ENCODE data around the gene RALGPS1.

The RALGPS1 gene

GRCh38 chr9:126965077-126965476 is 50.5 kb downstream of the RALGPS1 start:
- ChIA-PET POLR2A (no interaction called here), CTCF (interaction anchor here (0.8 to 5.3 kb wide), 14 partner anchors 24 to 248 kb away, joined by 3 to 37 read pairs (median 3); no protein-coding TSS in a partner anchor)
- WGBS (ENCODE audit: insufficient coverage) = 100% methylated on average over 1 of the region's 3 CpGs

GRCh38 chr9:126965541-126966428 is 51.2 kb downstream of the RALGPS1 start:
- Histone ChIP-seq H3K4me1 (ENCODE audit: control extremely low read depth in 1 of 4, control insufficient read depth in 4 of 4, insufficient read depth in 4 of 4, low read length in 3 of 4) (no peaks in the 10 kb centered on the region), H3K9me3 (ENCODE audit: control extremely low read depth in 1 of 5, control insufficient read depth in 4 of 5, insufficient read depth in 2 of 5, low read depth in 1 of 5, low read length in 4 of 5) (no peaks in the 10 kb centered on the region), H3K27me3 (replicated peaks in 2 of 5; ENCODE audit: control insufficient read depth in 4 of 5, insufficient read depth in 5 of 5, low read length in 4 of 5) (peaks cover 0 to 8% (median 1%) of the 10 kb centered on the region in 5 experiments), H3K36me3 (ENCODE audit: control insufficient read depth in 4 of 4, insufficient read depth in 4 of 4, low read length in 3 of 4) (no peaks in the 10 kb centered on the region), H3K4me3 (ENCODE audit: control insufficient read depth in 1 of 7, extremely low read depth in 1 of 7, insufficient read depth in 4 of 7, low read depth in 2 of 7, low read length in 6 of 7) (no peak overlapping the region), H3K27ac (ENCODE audit: insufficient read depth in 1 of 2, low read depth in 1 of 2, low read length in 2 of 2, poor library complexity in 1 of 2, severe bottlenecking in 2 of 2) (no peak overlapping the region)
- ChIA-PET POLR2A (interaction anchor here (0.7 kb wide), 1 partner anchor 211 kb away, joined by 4 read pairs; no protein-coding TSS in a partner anchor), CTCF (interaction anchor here (0.6 to 5.3 kb wide), 17 partner anchors 8 to 247 kb away, joined by 3 to 37 read pairs (median 3); no protein-coding TSS in a partner anchor)
- DNase-seq = peak; percentile 49 to 67 (median 61)
- 96% methylated on average over 8 of the region's 12 CpGs for WGBS (ENCODE audit: insufficient coverage)

More at GRCh38 chr9:126965077-126965476, 50.5 kb downstream of the RALGPS1 start:
- Histone ChIP-seq H3K4me1 (ENCODE audit: control extremely low read depth in 1 of 4, control insufficient read depth in 4 of 4, insufficient read depth in 4 of 4, low read length in 3 of 4) (no peaks in the 10 kb centered on the region), H3K27ac (ENCODE audit: insufficient read depth in 1 of 2, low read depth in 1 of 2, low read length in 2 of 2, poor library complexity in 1 of 2, severe bottlenecking in 2 of 2) (no peak overlapping the region), H3K4me3 (ENCODE audit: control insufficient read depth in 1 of 7, extremely low read depth in 1 of 7, insufficient read depth in 4 of 7, low read depth in 2 of 7, low read length in 6 of 7) (no peak overlapping the region), H3K9me3 (ENCODE audit: control extremely low read depth in 1 of 5, control insufficient read depth in 4 of 5, insufficient read depth in 2 of 5, low read depth in 1 of 5, low read length in 4 of 5) (no peaks in the 10 kb centered on the region), H3K27me3 (replicated peaks in 2 of 5; ENCODE audit: control insufficient read depth in 4 of 5, insufficient read depth in 5 of 5, low read length in 4 of 5) (peaks cover 0 to 5% (median 1%) of the 10 kb centered on the region in 5 experiments), H3K36me3 (ENCODE audit: control insufficient read depth in 4 of 4, insufficient read depth in 4 of 4, low read length in 3 of 4) (no peaks in the 10 kb centered on the region)
- DNase-seq = no peak

- Histone ChIP-seq H3K36me3 (ENCODE audit: control insufficient read depth in 4 of 4, insufficient read depth in 4 of 4, low read length in 3 of 4) (no peaks in the 10 kb centered on the region), H3K27ac (ENCODE audit: insufficient read depth in 1 of 2, low read depth in 1 of 2, low read length in 2 of 2, poor library complexity in 1 of 2, severe bottlenecking in 2 of 2) (no peak overlapping the region), H3K4me1 (ENCODE audit: control extremely low read depth in 1 of 4, control insufficient read depth in 4 of 4, insufficient read depth in 4 of 4, low read length in 3 of 4) (no peaks in the 10 kb centered on the region), H3K9me3 (ENCODE audit: control extremely low read depth in 1 of 5, control insufficient read depth in 4 of 5, insufficient read depth in 2 of 5, low read depth in 1 of 5, low read length in 4 of 5) (no peaks in the 10 kb centered on the region), H3K27me3 (replicated peaks in 2 of 5; ENCODE audit: control insufficient read depth in 4 of 5, insufficient read depth in 5 of 5, low read length in 4 of 5) (peaks cover 0 to 25% (median 5%) of the 10 kb centered on the region in 5 experiments), H3K4me3 (ENCODE audit: control insufficient read depth in 1 of 7, extremely low read depth in 1 of 7, insufficient read depth in 4 of 7, low read depth in 2 of 7, low read length in 6 of 7) (no peak overlapping the region)
- no CpG with 5 or more reads among the region's 2 CpGs for WGBS (ENCODE audit: insufficient coverage)
- no peak for DNase-seq
- ChIA-PET POLR2A (no interaction called here), CTCF (no interaction called here)
These were observed 56.7 kb downstream of the RALGPS1 start for GRCh38 chr9:126971261-126971660.

- no peaks in the 10 kb centered on the region for H3K9me3 ChIP-seq (ENCODE audit: control extremely low read depth in 1 of 5, control insufficient read depth in 4 of 5, insufficient read depth in 2 of 5, low read depth in 1 of 5, low read length in 4 of 5)
- H3K27me3 ChIP-seq (replicated peaks in 2 of 5; ENCODE audit: control insufficient read depth in 4 of 5, insufficient read depth in 5 of 5, low read length in 4 of 5) = peaks cover 0 to 38% (median 14%) of the 10 kb centered on the region in 5 experiments
- no peak for DNase-seq
- ChIA-PET CTCF (interaction anchor here (1.4 kb wide), 1 partner anchor 224 kb away, joined by 3 read pairs; no protein-coding TSS in a partner anchor), POLR2A (no interaction called here)
- H3K36me3 ChIP-seq (ENCODE audit: control insufficient read depth in 4 of 4, insufficient read depth in 4 of 4, low read length in 3 of 4) = no peaks in the 10 kb centered on the region
- no peak overlapping the region for H3K4me3 ChIP-seq (ENCODE audit: control insufficient read depth in 1 of 7, extremely low read depth in 1 of 7, insufficient read depth in 4 of 7, low read depth in 2 of 7, low read length in 6 of 7)
- 100% methylated on average over 6 of the region's 10 CpGs for WGBS (ENCODE audit: insufficient coverage)
- no peaks in the 10 kb centered on the region for H3K4me1 ChIP-seq (ENCODE audit: control extremely low read depth in 1 of 4, control insufficient read depth in 4 of 4, insufficient read depth in 4 of 4, low read length in 3 of 4)
- H3K27ac ChIP-seq (ENCODE audit: insufficient read depth in 1 of 2, low read depth in 1 of 2, low read length in 2 of 2, poor library complexity in 1 of 2, severe bottlenecking in 2 of 2) = no peak overlapping the region
These were observed 59.3 kb downstream of the RALGPS1 start for GRCh38 chr9:126973651-126974529.

GRCh38 chr9:126974594-126974993 is 60.0 kb downstream of the RALGPS1 start:
- no peak overlapping the region for H3K27ac ChIP-seq (ENCODE audit: insufficient read depth in 1 of 2, low read depth in 1 of 2, low read length in 2 of 2, poor library complexity in 1 of 2, severe bottlenecking in 2 of 2)
- H3K9me3 ChIP-seq (ENCODE audit: control extremely low read depth in 1 of 5, control insufficient read depth in 4 of 5, insufficient read depth in 2 of 5, low read depth in 1 of 5, low read length in 4 of 5) = no peaks in the 10 kb centered on the region
- POLR2A ChIA-PET = no interaction called here
- CTCF ChIA-PET = interaction anchor here (1.4 kb wide), 1 partner anchor 224 kb away, joined by 3 read pairs; no protein-coding TSS in a partner anchor
- H3K4me1 ChIP-seq (ENCODE audit: control extremely low read depth in 1 of 4, control insufficient read depth in 4 of 4, insufficient read depth in 4 of 4, low read length in 3 of 4) = no peaks in the 10 kb centered on the region
- peaks cover 0 to 43% (median 14%) of the 10 kb centered on the region in 5 experiments for H3K27me3 ChIP-seq (replicated peaks in 2 of 5; ENCODE audit: control insufficient read depth in 4 of 5, insufficient read depth in 5 of 5, low read length in 4 of 5)
- no peak for DNase-seq
- H3K4me3 ChIP-seq (ENCODE audit: control insufficient read depth in 1 of 7, extremely low read depth in 1 of 7, insufficient read depth in 4 of 7, low read depth in 2 of 7, low read length in 6 of 7) = no peak overlapping the region
- H3K36me3 ChIP-seq (ENCODE audit: control insufficient read depth in 4 of 4, insufficient read depth in 4 of 4, low read length in 3 of 4) = no peaks in the 10 kb centered on the region
- 100% methylated on average over 4 of the region's 6 CpGs for WGBS (ENCODE audit: insufficient coverage)

- H3K4me1 ChIP-seq (ENCODE audit: control extremely low read depth in 1 of 4, control insufficient read depth in 4 of 4, insufficient read depth in 4 of 4, low read length in 3 of 4) = no peaks in the 10 kb centered on the region
- H3K27me3 ChIP-seq (replicated peaks in 2 of 5; ENCODE audit: control insufficient read depth in 4 of 5, insufficient read depth in 5 of 5, low read length in 4 of 5) = peaks cover 0 to 48% (median 23%) of the 10 kb centered on the region in 5 experiments
- ChIA-PET CTCF (no interaction called here), POLR2A (no interaction called here)
- no peak for DNase-seq
- H3K4me3 ChIP-seq (ENCODE audit: control insufficient read depth in 1 of 7, extremely low read depth in 1 of 7, insufficient read depth in 4 of 7, low read depth in 2 of 7, low read length in 6 of 7) = no peak overlapping the region
- H3K27ac ChIP-seq (ENCODE audit: insufficient read depth in 1 of 2, low read depth in 1 of 2, low read length in 2 of 2, poor library complexity in 1 of 2, severe bottlenecking in 2 of 2) = no peak overlapping the region
- no peaks in the 10 kb centered on the region for H3K9me3 ChIP-seq (ENCODE audit: control extremely low read depth in 1 of 5, control insufficient read depth in 4 of 5, insufficient read depth in 2 of 5, low read depth in 1 of 5, low read length in 4 of 5)
- no peaks in the 10 kb centered on the region for H3K36me3 ChIP-seq (ENCODE audit: control insufficient read depth in 4 of 4, insufficient read depth in 4 of 4, low read length in 3 of 4)
- WGBS (ENCODE audit: insufficient coverage) = 89% methylated on average over 7 of the region's 8 CpGs
These were observed 61.0 kb downstream of the RALGPS1 start for GRCh38 chr9:126975327-126976220.
